ENCODE measurements around the gene CEP131. TPM values are rescaled to one million over a fixed set of nuclear protein-coding genes. Genes with fewer than 3 reads are reported as not detected.

The CEP131 gene
- total and polyA plus RNA-seq, 2 donors (not counting 3 experiments of a cell fraction or from before 2014, with no cell fraction given): 5.3 to 17.9 TPM

DNA sequence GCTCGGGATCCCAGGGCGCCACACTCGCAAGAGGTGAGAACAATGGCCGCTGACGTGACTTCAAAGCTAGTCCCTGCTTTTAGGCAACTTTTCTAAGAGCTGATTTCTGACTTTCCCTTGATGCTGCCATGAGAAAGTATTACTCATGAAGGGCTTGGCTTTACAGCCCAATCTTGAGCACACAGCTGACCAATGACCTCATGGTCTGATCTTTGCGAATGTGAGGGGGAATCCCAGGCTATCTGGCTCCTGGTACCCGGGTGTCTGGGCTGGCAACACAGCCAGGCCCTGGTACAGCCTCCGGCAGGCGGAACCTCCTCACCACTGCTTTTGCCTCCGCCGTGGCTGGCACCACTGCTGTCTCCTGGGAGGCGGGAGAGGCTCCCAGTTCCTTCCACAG is 33.9 kb upstream of the CEP131 start:
- Histone ChIP-seq H3K4me3 (replicated peaks in 1 of 3; ENCODE audit: insufficient read depth in 1 of 3, low read depth in 1 of 3, low read length in 3 of 3) (no peak overlapping the region), H3K9me3 (replicated peaks; ENCODE audit: control insufficient read depth, insufficient read depth, low read length) (no peaks in the 10 kb centered on the region), H3K36me3 (ENCODE audit: control insufficient read depth in 2 of 2, extremely low read depth in 1 of 2, insufficient read depth in 2 of 2, low read length in 2 of 2) (peaks cover 0 to 40% of the 10 kb centered on the region in 2 experiments), H4K20me1 (replicated peaks; ENCODE audit: control insufficient read depth, extremely low read depth, insufficient read depth, low read length) (no peaks in the 10 kb centered on the region), H3K9ac (replicated peaks; ENCODE audit: extremely low read depth, insufficient read depth, low read length) (no peak overlapping the region), H3K9me1 (replicated peaks; ENCODE audit: control insufficient read depth, extremely low read depth, insufficient read depth, low read length) (no peaks in the 10 kb centered on the region), H3K79me2 (ENCODE audit: control insufficient read depth, insufficient read depth, low read length) (no peaks in the 10 kb centered on the region), H3K4me1 (ENCODE audit: control insufficient read depth, extremely low read depth, insufficient read depth, low read length) (no peaks in the 10 kb centered on the region), H2AFZ (ENCODE audit: low read depth, low read length) (no peak overlapping the region), H3K27ac (ENCODE audit: insufficient read depth, low read depth, low read length) (no peak overlapping the region), H3K27me3 (ENCODE audit: control insufficient read depth in 2 of 2, insufficient read depth in 2 of 2, low read length in 2 of 2) (no peaks in the 10 kb centered on the region), H3K4me2 (ENCODE audit: insufficient read depth, low read length) (no peak overlapping the region)
- no TSS peak for BruUV-seq (replicated peaks)
- no peak for TF ChIP-seq JUN (IDR thresholded peaks at IDR 0.05; ENCODE audit: borderline replicate concordance, insufficient read depth, insufficient read length, low read depth)
- no peak for TF ChIP-seq EZH2 (IDR thresholded peaks at IDR 0.05; ENCODE audit: borderline replicate concordance, low read depth, low read length, severe bottlenecking)
- no peak for TF ChIP-seq FOS (IDR thresholded peaks at IDR 0.05; ENCODE audit: borderline replicate concordance, insufficient read depth, low read length)
- TF ChIP-seq POLR2A (IDR thresholded peaks at IDR 0.05; ENCODE audit: low read depth, low read length): no peak
- TF ChIP-seq GATA2 (IDR thresholded peaks at IDR 0.05; ENCODE audit: insufficient read depth, insufficient read length, low read depth, low read length): no peak
- TF ChIP-seq, protein P1, sequence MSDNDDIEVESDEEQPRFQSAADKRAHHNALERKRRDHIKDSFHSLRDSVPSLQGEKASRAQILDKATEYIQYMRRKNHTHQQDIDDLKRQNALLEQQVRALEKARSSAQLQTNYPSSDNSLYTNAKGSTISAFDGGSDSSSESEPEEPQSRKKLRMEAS (IDR thresholded peaks at IDR 0.05; ENCODE audit: insufficient read depth, insufficient read length): no peak
- no peak for TF ChIP-seq MYC (IDR thresholded peaks at IDR 0.05; ENCODE audit: low read depth, low read length)
- TF ChIP-seq POLR2AphosphoS5 (IDR thresholded peaks at IDR 0.05; ENCODE audit: insufficient read depth, low read depth, low read length): no peak
- TF ChIP-seq, protein P2, sequence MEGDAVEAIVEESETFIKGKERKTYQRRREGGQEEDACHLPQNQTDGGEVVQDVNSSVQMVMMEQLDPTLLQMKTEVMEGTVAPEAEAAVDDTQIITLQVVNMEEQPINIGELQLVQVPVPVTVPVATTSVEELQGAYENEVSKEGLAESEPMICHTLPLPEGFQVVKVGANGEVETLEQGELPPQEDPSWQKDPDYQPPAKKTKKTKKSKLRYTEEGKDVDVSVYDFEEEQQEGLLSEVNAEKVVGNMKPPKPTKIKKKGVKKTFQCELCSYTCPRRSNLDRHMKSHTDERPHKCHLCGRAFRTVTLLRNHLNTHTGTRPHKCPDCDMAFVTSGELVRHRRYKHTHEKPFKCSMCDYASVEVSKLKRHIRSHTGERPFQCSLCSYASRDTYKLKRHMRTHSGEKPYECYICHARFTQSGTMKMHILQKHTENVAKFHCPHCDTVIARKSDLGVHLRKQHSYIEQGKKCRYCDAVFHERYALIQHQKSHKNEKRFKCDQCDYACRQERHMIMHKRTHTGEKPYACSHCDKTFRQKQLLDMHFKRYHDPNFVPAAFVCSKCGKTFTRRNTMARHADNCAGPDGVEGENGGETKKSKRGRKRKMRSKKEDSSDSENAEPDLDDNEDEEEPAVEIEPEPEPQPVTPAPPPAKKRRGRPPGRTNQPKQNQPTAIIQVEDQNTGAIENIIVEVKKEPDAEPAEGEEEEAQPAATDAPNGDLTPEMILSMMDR (IDR thresholded peaks at IDR 0.05; ENCODE audit: extremely low read depth in 1 of 2, insufficient read depth in 1 of 2, low read depth in 1 of 2, low read length in 2 of 2): no peak
- dilution Hi-C loops (cut with MboI; ENCODE audit: extremely low pct_ligation_motif_present, low sequenced_read_pairs): no loop called here
- FAIRE-seq: no peak
- ChIA-PET CTCF (interaction anchor here (6.3 kb wide), 1 partner anchor 227 kb away, joined by 117 read pairs; no protein-coding TSS in a partner anchor), POLR2A (no interaction called here)
- no peak for DNase-seq (ENCODE audit: low read depth, low spot score)
- intact Hi-C loops (cut with micrococcal nuclease): no loop called here
